ENCODE measurements around the gene ING4.

DNA sequence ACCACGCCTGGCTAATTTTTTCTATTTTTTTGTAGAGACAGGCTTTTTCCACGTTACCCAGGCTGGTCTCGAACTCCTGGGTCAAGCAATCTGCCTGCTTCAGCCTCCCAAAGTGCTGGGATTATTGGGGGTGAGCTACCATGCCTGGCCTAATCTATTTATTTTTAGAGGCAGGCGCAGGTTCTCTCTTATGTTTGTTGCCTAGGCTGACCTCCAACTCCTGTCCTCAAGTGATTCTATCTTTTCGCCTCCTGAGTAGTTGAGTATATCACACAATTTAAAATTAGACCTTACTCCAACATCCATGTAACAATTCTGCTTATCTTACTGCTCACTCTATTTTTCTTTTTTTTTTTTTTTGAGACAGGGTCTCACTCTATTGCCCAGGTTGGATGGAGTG is 8.9 kb downstream of the ING4 start:
- TF ChIP-seq, protein P1, sequence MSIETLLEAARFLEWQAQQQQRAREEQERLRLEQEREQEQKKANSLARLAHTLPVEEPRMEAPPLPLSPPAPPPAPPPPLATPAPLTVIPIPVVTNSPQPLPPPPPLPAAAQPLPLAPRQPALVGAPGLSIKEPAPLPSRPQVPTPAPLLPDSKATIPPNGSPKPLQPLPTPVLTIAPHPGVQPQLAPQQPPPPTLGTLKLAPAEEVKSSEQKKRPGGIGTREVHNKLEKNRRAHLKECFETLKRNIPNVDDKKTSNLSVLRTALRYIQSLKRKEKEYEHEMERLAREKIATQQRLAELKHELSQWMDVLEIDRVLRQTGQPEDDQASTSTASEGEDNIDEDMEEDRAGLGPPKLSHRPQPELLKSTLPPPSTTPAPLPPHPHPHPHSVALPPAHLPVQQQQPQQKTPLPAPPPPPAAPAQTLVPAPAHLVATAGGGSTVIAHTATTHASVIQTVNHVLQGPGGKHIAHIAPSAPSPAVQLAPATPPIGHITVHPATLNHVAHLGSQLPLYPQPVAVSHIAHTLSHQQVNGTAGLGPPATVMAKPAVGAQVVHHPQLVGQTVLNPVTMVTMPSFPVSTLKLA (IDR thresholded peaks at IDR 0.05): no peak
- TF ChIP-seq HDAC2 (CRISPR knock-in tag; IDR thresholded peaks at IDR 0.05) (no peak), TBP (CRISPR knock-in tag; IDR thresholded peaks at IDR 0.05) (no peak)
